Effector memory CD8-positive, alpha-beta T cell (primary cell): Measurements from ENCODE around the gene SLC25A34.

Experiments used
- ATAC-seq: fragments of 150-1000 bp; cut with Tn5 transposase; replicated peaks from 2 replicates; pipeline ENCODE4 v1.10.0; 2021; ENCODE audit warnings: mild to moderate bottlenecking, moderate library complexity
- DNase-seq, 3 experiments: peaks; one replicate each; pipeline ENCODE4 v3.0.0; 2021
- H3K27ac Mint-ChIP-seq, 2 donors: one replicate each; pipeline ENCODE4 v1.8.0; 2022; ENCODE audit warnings: mild to moderate bottlenecking in 2 of 2, mixed read lengths in 2 of 2, moderate library complexity in 2 of 2
- H3K27me3 Mint-ChIP-seq, 2 donors: one replicate each; pipeline ENCODE4 v1.8.0; 2022; ENCODE audit warnings: mixed read lengths in 2 of 2
- H3K36me3 Mint-ChIP-seq: one replicate; pipeline ENCODE4 v1.8.0; 2022; ENCODE audit warnings: mild to moderate bottlenecking, moderate library complexity, mixed read lengths; ENCODE audit not compliant: insufficient read depth
- H3K4me1 Mint-ChIP-seq, 2 donors: one replicate each; pipeline ENCODE4 v1.8.0; 2022; ENCODE audit warnings: low read depth in 2 of 2, mixed read lengths in 2 of 2
- H3K4me3 Mint-ChIP-seq, 2 donors: one replicate each; pipeline ENCODE4 v1.8.0; 2022; ENCODE audit warnings: mild to moderate bottlenecking in 2 of 2, mixed read lengths in 2 of 2, moderate library complexity in 2 of 2
- H3K9me3 Mint-ChIP-seq, 2 donors: one replicate each; pipeline ENCODE4 v1.8.0; 2022; ENCODE audit warnings: mixed read lengths in 2 of 2

Gene SLC25A34

GRCh38 chr1:15720861-15721260, 15.2 kb upstream of the SLC25A34 start:
- Mint-ChIP-seq H3K9me3 (no peaks in the 10 kb centered on the region), H3K4me1 (no peaks in the 10 kb centered on the region), H3K4me3 (no peak overlapping the region), H3K27me3 (no peaks in the 10 kb centered on the region), H3K36me3 (peaks cover 68% of the 10 kb centered on the region), H3K27ac (peak overlapping the region; percentile 22 to 71)
- ATAC-seq (no peak), DNase-seq (no peak)

- H3K4me1 Mint-ChIP-seq = no peaks in the 10 kb centered on the region
- no peak overlapping the region for H3K4me3 Mint-ChIP-seq
- ATAC-seq (no peak), DNase-seq (no peak)
- no peaks in the 10 kb centered on the region for H3K27me3 Mint-ChIP-seq
- H3K27ac Mint-ChIP-seq = no peak overlapping the region
- no peaks in the 10 kb centered on the region for H3K9me3 Mint-ChIP-seq
- H3K36me3 Mint-ChIP-seq = peaks cover 68% of the 10 kb centered on the region
Measured at GRCh38 chr1:15722411-15722810, 13.6 kb upstream of the SLC25A34 start.

GRCh38 chr1:15722836-15723532, 13.1 kb upstream of the SLC25A34 start:
- no peaks in the 10 kb centered on the region for H3K9me3 Mint-ChIP-seq
- H3K4me3 Mint-ChIP-seq = no peak overlapping the region
- ATAC-seq (no peak), DNase-seq (no peak)
- H3K4me1 Mint-ChIP-seq = no peaks in the 10 kb centered on the region
- H3K36me3 Mint-ChIP-seq = peaks cover 68% of the 10 kb centered on the region
- H3K27ac Mint-ChIP-seq = no peak overlapping the region
- H3K27me3 Mint-ChIP-seq = no peaks in the 10 kb centered on the region

- Mint-ChIP-seq H3K36me3 (peaks cover 71% of the 10 kb centered on the region), H3K4me3 (no peak overlapping the region)
- no peak for ATAC-seq
Measured at GRCh38 chr1:15723631-15724246, 12.3 kb upstream of the SLC25A34 start.

GRCh38 chr1:15724949-15725880, 10.8 kb upstream of the SLC25A34 start:
- no peak for ATAC-seq
- Mint-ChIP-seq H3K4me3 (no peak overlapping the region), H3K27me3 (no peaks in the 10 kb centered on the region), H3K27ac (peak overlapping the region; percentile 4 to 72), H3K36me3 (peaks cover 61% of the 10 kb centered on the region), H3K4me1 (no peaks in the 10 kb centered on the region), H3K9me3 (no peaks in the 10 kb centered on the region)
- no peak for DNase-seq

More at GRCh38 chr1:15723631-15724246, 12.3 kb upstream of the SLC25A34 start:
- Mint-ChIP-seq H3K27me3 (no peaks in the 10 kb centered on the region), H3K4me1 (no peaks in the 10 kb centered on the region), H3K9me3 (no peaks in the 10 kb centered on the region), H3K27ac (peak overlapping the region in 1 of 2 donors; percentile 83)
- DNase-seq = no peak

GRCh38 chr1:15726508-15726907, 9.6 kb upstream of the SLC25A34 start:
- Mint-ChIP-seq H3K4me1 (no peaks in the 10 kb centered on the region), H3K9me3 (no peaks in the 10 kb centered on the region), H3K36me3 (peaks cover 55% of the 10 kb centered on the region), H3K4me3 (no peak overlapping the region), H3K27me3 (no peaks in the 10 kb centered on the region), H3K27ac (peak overlapping the region in 1 of 2 donors; percentile 15)
- ATAC-seq = no peak
- no peak for DNase-seq

GRCh38 chr1:15727021-15727420, 9.0 kb upstream of the SLC25A34 start:
- Mint-ChIP-seq H3K9me3 (no peaks in the 10 kb centered on the region), H3K27ac (peak overlapping the region in 1 of 2 donors; percentile 15), H3K27me3 (no peaks in the 10 kb centered on the region), H3K4me3 (no peak overlapping the region), H3K4me1 (no peaks in the 10 kb centered on the region), H3K36me3 (peaks cover 51% of the 10 kb centered on the region)
- no peak for ATAC-seq
- no peak for DNase-seq

GRCh38 chr1:15727424-15727823, 8.6 kb upstream of the SLC25A34 start:
- no peaks in the 10 kb centered on the region for H3K9me3 Mint-ChIP-seq
- H3K4me3 Mint-ChIP-seq = no peak overlapping the region
- peaks cover 49% of the 10 kb centered on the region for H3K36me3 Mint-ChIP-seq
- no peak for ATAC-seq
- no peak for DNase-seq
- no peak overlapping the region for H3K27ac Mint-ChIP-seq
- no peaks in the 10 kb centered on the region for H3K27me3 Mint-ChIP-seq
- no peaks in the 10 kb centered on the region for H3K4me1 Mint-ChIP-seq

- no peak for ATAC-seq
- no peak overlapping the region for H3K4me3 Mint-ChIP-seq
- no peak for DNase-seq
- H3K4me1 Mint-ChIP-seq = no peaks in the 10 kb centered on the region
- H3K27me3 Mint-ChIP-seq = no peaks in the 10 kb centered on the region
- H3K36me3 Mint-ChIP-seq = peaks cover 54% of the 10 kb centered on the region
- H3K27ac Mint-ChIP-seq = peak overlapping the region in 1 of 2 donors; percentile 68
- no peaks in the 10 kb centered on the region for H3K9me3 Mint-ChIP-seq
Measured at GRCh38 chr1:15727866-15728534, 8.1 kb upstream of the SLC25A34 start.

GRCh38 chr1:15728937-15729657, 7.0 kb upstream of the SLC25A34 start:
- peaks cover 55% of the 10 kb centered on the region for H3K36me3 Mint-ChIP-seq
- no peak for ATAC-seq
- no peaks in the 10 kb centered on the region for H3K4me1 Mint-ChIP-seq
- no peaks in the 10 kb centered on the region for H3K27me3 Mint-ChIP-seq
- no peak for DNase-seq
- no peak overlapping the region for H3K27ac Mint-ChIP-seq
- no peak overlapping the region for H3K4me3 Mint-ChIP-seq
- H3K9me3 Mint-ChIP-seq = no peaks in the 10 kb centered on the region

GRCh38 chr1:15730423-15730822, 5.6 kb upstream of the SLC25A34 start:
- H3K4me1 Mint-ChIP-seq = no peaks in the 10 kb centered on the region
- no peak for ATAC-seq
- H3K36me3 Mint-ChIP-seq = peaks cover 52% of the 10 kb centered on the region

GRCh38 chr1:15730936-15731335, 5.1 kb upstream of the SLC25A34 start:
- ATAC-seq = no peak
- Mint-ChIP-seq H3K9me3 (no peaks in the 10 kb centered on the region), H3K27me3 (no peaks in the 10 kb centered on the region), H3K27ac (no peak overlapping the region), H3K4me3 (no peak overlapping the region), H3K36me3 (peaks cover 51% of the 10 kb centered on the region), H3K4me1 (no peaks in the 10 kb centered on the region)
- DNase-seq = no peak

More at GRCh38 chr1:15730423-15730822, 5.6 kb upstream of the SLC25A34 start:
- Mint-ChIP-seq H3K27me3 (no peaks in the 10 kb centered on the region), H3K27ac (no peak overlapping the region), H3K4me3 (no peak overlapping the region), H3K9me3 (no peaks in the 10 kb centered on the region)
- no peak for DNase-seq
